GF-D8 (cell line): ENCODE results near the gene PTPRD.
"Not testable (repeated sequence)": the region's sequence is repeated elsewhere in the genome, so short reads cannot be mapped to it uniquely, and the experiment has no call there.

Experiments
- DNase-seq: peaks from one replicate; lab custom pipeline; 2025; lab: John Stamatoyannopoulos, UW

Gene PTPRD

GRCh38 chr9:9963841-9964240 is 649.0 kb downstream of the PTPRD start:
- no peak for DNase-seq

DNA sequence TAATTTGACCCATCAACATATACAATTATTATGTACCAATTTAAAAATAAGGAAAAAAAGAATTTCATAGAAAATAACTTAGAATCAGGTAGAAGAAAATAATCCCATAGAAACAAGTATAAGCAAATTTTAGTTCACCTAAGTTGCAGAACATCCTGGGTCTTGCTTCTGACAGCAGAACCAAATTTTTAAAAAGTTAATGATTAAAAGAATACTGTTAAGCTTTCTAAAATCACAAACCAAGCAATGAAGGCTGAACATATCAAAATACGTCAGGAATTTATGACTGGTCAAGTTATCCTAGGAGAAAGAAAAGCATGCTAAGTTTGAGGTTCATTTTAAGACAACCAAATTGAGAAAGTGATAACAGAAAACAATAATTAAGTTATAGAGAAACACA is 650.9 kb downstream of the PTPRD start:
- no peak for DNase-seq

DNA sequence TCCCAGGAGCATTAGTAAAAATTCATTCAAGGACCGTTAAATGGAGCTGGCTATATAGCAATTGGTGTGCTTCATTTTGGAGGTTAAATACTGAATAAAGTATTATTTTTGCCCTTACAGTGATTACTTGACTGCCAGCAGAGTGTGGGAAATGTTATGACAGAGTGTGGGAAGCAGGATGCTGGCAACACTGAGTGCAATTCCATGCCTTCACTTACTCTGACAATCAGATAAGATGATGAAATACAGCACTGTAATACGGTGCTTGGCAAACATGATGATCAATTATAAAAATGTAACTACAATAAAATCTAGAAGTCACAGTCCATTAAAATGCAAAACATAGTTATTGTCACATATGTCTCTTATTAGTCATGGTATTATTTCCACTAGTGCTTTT is 651.3 kb downstream of the PTPRD start:
- DNase-seq: no peak

- no peak for DNase-seq
These were observed 661.1 kb downstream of the PTPRD start for GRCh38 chr9:9951556-9952160.

GRCh38 chr9:9950813-9951212 is 662.0 kb downstream of the PTPRD start:
- no peak for DNase-seq

DNA sequence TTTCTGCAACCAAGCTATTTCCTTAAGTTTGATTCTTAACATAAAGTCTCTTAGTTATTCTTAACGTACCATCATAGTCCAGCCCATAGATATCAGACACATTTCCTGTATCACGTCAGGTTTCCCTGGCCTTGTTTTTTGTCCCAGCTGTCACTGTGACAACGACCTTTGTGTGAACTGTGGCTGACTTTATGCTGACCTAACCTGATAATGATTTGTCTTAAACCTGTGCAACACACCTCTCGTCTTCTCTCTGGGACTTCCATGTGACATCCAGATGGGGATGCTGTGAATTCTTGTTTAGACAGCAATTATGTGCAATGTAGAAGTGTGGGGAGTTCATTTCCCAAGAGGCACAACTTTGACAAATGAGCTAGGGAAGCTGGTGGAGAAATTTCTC is 662.8 kb downstream of the PTPRD start:
- no peak for DNase-seq

DNA sequence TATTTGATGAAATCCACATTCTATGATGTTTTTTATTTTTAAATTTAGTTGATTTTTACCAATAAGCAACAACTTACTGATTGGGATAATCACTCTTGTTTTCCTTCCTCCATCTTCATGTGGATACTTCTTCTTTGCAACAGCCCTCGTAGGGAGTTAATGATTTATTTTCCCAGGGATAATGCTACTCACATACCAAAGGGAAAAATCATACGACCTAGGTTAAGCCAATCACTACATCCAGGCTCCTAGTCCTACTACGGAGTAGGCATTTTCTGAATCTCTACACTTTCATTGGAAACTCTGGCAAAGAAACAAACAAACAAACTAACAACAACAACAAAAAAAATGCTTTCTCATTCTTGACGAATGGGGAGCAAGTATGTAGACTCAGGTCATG is 663.4 kb downstream of the PTPRD start:
- no peak for DNase-seq

GRCh38 chr9:9945966-9946365 is 666.8 kb downstream of the PTPRD start:
- DNase-seq: no peak

DNA sequence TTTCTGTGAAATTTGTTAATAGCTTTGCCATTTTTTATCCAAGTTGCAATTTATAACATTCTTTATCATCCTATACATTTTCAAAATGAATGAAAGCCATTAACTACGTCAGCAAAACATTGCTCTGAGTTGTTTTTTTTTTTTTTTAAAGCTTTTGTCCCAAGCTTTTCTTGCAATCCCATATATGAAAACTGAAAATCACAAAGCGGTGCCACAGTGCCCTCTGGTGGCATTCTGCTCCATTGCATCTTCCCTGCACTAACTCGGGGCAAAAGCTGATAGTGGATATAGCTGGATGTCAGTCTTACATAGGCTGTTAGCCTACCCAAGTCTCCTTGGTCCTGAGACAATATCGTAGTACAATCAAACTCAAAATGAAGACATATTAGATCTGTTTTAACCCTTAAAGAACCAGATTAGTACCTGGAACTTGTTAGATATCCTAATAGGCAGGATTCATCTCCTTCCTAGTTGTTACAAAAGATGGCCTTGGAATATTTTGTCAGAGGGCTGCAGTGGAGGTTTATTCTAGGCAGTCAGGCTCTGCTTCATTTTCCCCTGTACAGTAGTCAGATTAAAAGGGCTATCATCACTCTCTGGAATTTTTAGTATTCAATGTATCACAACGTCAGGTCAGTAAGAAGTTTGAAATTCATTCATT is 669.9 kb downstream of the PTPRD start:
- no peak for DNase-seq

DNA sequence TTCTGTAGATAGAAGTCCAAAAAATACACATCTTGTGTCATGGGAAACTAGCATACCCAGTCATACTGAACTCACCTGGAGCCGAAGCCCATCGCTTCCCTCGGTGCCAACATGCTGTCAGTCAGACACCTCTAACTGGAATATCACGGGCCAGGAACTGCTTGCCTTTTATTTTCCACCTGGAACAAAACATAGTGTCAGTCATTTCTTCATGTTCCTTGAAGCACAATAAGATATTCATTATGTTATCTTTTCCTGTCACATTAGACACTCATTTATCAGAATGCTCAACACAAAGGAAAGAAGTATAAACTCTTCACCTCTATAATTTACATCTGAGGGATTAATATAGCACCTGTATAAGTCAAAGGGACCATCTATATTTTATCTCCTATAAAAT is 674.4 kb downstream of the PTPRD start:
- DNase-seq: no peak

DNA sequence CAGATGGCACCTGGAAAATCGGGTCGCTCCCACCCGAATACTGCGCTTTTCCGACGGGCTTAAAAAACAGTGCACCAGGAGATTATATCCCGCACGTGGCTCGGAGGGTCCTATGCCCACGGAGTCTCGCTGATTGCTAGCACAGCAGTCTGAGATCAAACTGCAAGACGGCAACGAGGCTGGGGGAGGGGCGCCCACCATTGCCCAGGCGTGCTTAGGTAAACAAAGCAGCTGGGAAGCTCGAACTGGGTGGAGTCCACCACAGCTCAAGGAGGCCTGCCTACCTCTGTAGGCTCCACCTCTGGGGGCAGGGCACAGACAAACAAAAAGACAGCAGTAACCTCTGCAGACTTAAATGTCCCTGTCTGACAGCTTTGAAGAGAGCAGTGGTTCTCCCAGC is 681.3 kb downstream of the PTPRD start:
- not testable (repeated sequence) for DNase-seq

- no peak for DNase-seq
These were observed 688.4 kb downstream of the PTPRD start for GRCh38 chr9:9924376-9924775.

GRCh38 chr9:9921805-9922204 is 691.0 kb downstream of the PTPRD start:
- DNase-seq: no peak

DNA sequence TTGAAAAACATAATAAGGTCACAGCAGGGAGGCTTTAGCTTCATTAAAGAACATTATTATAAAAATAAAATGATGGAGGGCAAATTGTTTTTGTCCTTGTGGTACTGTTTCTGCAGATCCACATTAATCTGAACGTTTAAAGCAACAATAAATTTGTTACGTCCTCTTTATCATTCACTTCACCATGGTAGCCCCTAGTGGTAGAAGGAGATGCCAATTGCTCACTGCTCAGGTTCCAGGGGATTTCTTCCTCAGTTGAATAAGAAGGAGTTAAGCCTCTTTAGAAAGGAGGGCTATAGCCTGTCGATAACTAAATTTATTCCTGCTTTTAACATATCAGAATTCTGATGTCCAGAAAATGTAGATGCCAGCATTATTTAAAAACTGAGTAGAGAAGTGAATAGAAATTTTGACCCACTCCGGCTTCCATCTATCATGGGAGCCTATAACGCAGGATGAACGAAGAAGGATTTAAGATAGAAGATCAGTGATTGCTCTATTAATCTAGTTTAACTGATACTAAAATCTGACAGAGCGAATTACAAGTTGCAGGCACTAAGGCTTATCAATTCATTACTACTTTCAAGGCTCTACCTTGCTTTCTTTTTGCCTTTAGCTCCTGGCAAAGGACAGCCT is 692.3 kb downstream of the PTPRD start:
- no peak for DNase-seq

DNA sequence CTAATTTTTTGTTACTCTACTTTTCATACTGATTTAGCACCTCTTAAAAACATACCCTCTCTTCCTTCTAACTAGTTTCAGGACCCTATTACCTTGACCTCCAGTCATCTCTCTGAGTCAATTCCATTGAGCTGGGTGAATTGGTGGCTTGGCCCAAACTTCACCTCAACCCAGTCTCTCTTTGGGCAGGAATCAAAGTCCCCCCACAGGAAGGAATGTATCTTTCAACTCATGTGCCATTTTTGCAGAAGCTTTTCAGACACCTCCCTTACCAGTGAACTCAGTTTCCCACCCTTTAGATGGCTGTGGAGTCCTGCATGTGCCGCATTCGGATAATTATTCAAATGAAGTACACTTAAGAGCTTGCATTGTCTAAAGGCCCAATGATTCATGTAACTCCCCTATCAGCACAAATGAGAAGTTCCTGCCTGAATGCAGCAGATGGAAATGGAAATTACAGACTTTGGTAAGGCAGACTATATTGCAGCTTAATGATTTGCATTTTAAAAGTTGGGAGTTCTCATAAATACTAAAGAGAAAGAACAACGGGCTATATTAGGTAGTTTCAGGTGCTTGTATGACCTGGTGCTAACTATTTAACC is 693.5 kb downstream of the PTPRD start:
- no peak for DNase-seq

DNA sequence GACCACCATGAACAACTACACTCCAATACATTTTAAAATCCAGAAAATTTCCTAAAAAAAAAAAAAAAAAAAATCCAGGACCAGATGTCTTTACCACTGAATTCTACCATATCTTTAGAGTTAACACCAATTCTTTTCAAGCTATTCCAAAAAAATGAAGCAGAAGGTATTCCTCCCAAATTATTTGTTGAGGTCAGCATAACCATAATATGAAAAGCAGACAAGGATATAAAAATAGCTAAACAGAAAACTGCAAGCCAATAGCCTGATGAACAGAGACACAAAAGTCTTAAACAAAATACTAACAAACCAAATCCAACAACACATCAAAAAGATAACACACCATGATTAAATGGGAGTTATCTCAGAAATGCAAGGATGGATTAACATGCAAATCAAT is 695.4 kb downstream of the PTPRD start:
- DNase-seq: no peak

GRCh38 chr9:9914174-9914573 is 698.6 kb downstream of the PTPRD start:
- no peak for DNase-seq

DNA sequence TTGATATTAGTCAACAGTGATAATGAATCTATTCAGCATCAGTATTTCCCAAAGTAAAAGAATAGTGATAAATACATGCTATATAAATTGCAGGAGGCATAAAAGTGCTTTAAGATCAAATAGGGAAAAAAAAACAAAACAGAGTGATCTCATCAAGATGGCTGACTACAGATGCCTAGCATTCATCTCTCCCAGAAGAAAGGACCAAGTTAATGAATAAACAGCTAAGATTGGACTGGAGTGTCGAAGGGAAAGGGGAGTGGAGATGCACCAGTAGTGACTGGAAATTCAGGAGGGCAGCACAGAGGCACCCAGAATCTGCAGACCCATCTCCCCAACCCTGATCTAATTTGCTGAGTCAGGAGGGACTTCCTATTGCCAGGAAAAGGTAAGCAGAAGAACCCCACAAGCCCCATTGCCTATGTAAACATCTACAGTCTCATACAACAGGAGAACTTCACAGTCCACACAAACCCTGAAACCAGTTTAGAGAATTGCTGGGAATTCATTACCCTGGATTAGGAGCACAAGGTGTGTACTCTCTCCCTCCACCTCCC is 699.4 kb downstream of the PTPRD start:
- DNase-seq: no peak

GRCh38 chr9:9912459-9912858 is 700.3 kb downstream of the PTPRD start:
- no peak for DNase-seq

GRCh38 chr9:9905736-9906135 is 707.1 kb downstream of the PTPRD start:
- DNase-seq: no peak

- DNase-seq: no peak
These were observed 708.8 kb downstream of the PTPRD start for GRCh38 chr9:9904041-9904440.

- DNase-seq: no peak
These were observed 711.2 kb downstream of the PTPRD start for GRCh38 chr9:9901624-9902023.

GRCh38 chr9:9893837-9894236 is 719.0 kb downstream of the PTPRD start:
- DNase-seq: no peak
